HG02798 (cell line): ENCODE results near the gene ZBTB24.
A peak's percentile ranks its signal among the peaks of the same experiment; 100 is the strongest.

Experiments
- ATAC-seq: cut with Tn5 transposase; IDR thresholded peaks from one replicate; pipeline ENCODE4 v1.9.1; 2021; ENCODE audit warnings: mild to moderate bottlenecking; ENCODE audit not compliant: unreplicated experiment, poor library complexity

The ZBTB24 gene

DNA sequence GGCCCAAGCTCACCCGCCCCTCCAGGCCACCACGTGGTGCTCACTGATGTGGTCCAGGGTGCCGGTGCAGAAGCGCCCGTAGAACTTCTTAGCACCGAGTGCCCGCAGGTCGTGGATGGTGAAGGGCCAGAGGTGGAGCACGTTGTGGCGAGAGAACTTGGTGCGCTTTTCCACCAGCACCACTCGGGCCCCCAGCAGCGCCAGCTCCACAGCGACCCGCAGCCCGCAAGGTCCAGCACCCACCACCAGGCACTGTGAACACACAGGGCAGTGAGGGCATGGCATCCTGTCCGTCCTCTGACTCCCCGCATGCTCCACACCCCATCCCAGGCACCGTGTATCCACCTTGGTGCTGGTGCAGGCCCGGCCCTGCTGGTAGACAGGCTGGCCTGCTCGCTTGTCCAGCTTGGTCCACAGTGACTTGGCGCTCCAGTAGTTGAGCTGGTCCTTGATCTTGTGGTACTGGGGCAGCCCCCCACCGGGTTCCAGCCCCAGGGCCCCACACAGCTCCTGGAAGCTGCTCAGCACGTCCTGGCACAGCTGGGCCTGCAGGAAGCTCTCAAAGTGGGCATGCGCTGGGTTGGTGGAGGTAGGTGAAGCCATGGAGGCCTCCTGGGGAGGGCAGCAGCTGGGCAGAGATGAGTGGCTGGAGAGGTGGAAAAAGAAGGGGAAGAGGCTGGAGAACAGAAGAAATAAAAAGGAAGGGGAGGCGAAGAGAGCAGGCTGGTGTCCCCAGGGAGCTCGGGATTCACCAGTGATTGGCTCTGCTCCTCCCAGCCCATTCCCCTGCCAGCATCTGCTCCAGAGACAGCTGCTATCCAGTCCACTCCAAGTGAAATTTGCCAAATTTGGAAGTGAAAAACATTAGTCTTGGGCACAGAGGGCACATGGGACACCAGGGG is 29.2 kb downstream of the ZBTB24 start:
- ATAC-seq: no peak

DNA sequence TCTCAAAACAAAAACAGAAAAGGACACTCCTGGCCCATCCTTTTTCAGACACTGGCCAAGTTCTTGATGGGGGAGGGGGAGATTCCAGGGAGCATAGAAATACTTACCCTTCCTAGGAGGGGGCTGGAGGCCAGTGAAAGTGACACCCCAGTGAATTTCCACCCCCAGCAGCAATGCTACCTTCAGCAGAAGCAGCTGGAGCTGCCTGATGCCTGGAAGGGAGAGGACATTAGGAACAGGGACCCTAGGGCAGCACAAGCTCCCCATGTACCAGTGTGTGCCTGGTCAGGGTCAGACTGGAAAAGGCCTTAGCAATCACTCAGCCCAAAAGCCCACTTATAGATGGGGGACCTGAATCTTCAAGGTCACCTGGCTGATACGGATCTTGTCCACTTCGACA is 29.9 kb downstream of the ZBTB24 start:
- ATAC-seq: no peak

GRCh38 chr6:109452181-109452580 is 30.8 kb downstream of the ZBTB24 start:
- no peak for ATAC-seq

GRCh38 chr6:109451376-109451775 is 31.6 kb downstream of the ZBTB24 start:
- ATAC-seq: no peak

DNA sequence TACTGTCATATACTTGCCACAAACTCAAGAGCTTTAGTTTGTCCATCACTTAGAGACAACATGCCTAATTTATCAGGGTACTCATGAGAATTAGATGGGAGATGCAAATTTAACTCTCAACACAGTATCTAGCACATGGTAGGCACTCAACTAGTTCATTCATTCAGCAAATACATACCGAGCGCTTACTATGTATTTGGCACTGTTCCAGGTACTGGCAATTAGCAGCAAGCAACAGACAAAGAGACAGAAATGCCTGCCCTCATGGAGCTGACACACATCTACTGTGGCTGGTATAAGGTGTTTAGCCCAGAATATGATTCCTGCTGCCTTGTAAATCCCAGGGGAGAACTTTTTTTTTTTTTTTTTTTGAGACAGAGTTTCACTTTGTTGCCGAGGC is 32.2 kb downstream of the ZBTB24 start:
- ATAC-seq: no peak

GRCh38 chr6:109449795-109450673 is 33.0 kb downstream of the ZBTB24 start:
- no peak for ATAC-seq

- ATAC-seq: no peak
Observed at GRCh38 chr6:109449064-109449794, 33.8 kb downstream of the ZBTB24 start.

DNA sequence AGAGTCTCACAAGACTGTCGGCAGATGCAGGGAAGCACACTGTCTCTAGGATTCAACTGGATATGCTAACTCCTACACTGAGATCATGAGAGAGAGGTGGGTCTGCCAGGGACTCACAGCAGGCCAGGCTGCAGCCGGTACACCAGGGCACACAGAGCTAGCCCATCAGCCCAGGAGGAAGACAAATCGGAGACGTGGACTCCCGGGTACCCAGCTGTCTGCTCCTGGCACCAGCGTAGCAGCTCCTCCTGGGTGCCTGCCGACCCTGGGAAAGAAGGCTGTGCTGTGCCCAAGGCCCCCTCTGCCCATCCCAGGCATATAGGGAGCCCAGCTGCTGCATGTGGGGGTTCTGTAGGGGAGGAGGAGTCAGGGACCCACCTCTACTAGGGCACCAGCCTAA is 34.4 kb downstream of the ZBTB24 start:
- no peak for ATAC-seq

DNA sequence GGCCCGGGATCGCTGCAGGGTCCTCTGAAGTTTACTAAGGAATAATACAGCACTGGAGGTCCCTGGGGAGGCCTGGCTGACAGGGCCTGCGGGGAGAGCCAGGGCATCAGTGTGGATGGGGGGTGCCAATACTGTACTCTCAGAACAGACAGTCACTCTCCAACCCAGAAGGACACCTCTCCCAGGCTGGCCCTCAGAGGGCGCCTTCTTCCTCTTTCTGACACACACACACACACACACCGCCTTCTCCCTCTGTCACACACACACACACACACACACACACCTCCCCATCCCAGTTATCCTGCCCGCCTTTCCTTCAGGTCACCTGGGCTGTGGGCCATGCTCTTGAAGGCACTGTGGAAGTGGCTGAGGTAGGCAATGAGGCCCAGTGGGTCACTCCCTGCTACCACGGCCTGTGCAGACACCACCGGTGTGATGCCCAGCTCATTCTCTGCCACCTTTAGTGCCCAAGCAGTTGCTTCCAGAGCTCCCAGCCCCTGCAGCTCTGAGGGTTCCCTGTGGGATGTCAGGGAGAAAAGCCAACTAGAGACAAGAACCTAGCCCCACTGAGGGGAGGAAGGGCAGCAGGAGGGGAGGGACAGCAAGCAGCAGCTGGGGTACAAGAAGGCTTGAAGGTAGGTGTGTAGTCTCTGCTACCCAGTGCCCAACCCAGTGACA is 35.0 kb downstream of the ZBTB24 start:
- no peak for ATAC-seq

GRCh38 chr6:109447087-109447486 is 35.9 kb downstream of the ZBTB24 start:
- ATAC-seq: no peak

DNA sequence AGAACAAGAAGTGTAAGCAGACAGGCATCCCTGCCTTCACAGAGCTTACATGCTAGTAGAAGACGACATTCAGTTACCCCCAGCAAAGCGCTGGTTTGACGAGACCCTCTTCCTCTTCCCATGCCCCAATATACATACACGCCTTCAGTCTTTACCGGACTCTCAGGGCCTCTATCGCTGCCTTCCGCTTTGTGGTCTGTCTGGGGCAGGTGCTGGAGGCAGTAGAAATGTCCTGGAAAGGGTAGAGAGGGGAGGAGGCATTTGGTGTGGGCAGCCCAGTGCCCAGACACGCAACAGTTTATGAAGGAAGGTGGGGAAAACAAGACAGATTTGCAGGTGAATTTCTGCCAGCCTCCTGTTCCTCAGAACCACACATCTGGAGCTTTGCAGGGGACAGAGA is 36.5 kb downstream of the ZBTB24 start:
- no peak for ATAC-seq

GRCh38 chr6:109446072-109446471 is 36.9 kb downstream of the ZBTB24 start:
- ATAC-seq: no peak

DNA sequence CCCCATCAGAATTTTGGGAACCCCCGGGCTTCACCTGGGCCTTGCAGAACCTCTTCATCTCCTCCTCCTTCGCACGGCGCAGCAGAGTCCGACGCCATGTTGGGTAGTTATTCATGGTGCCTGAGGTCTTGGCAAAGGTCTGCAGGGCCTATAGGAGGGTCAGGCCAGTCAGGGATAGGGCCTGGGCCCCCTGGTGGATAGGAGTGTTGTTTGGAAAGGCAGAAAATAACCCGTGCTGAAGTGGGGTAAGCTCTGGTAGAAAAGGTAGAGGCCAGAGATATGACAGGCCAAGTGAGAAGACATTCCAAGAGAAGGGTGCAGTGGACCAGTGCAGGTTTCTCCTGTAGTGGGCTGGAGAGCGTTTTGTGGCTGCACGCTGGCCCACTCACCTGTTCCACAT is 37.6 kb downstream of the ZBTB24 start:
- no peak for ATAC-seq

DNA sequence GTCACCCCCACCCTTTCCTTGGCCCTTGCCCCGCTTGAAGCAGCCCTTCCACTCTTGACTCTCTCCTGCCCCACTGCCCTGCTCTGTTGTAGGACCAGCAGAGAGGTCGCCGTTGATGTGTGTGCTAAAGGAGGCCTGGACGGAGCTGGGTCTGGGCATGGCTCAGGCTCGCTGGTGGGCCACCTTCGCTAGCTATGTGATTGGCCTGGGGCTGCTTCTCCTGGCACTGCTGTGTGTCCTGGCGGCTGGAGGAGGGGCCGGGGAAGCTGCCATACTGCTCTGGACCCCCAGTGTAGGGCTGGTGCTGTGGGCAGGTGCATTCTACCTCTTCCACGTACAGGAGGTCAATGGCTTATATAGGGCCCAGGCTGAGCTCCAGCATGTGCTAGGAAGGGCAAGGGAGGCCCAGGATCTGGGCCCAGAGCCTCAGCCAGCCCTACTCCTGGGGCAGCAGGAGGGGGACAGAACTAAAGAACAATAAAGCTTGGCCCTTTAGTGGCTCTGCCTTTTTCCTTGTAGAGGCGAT is 39.5 kb downstream of the ZBTB24 start:
- ATAC-seq: no peak

GRCh38 chr6:109442393-109442924 is 40.6 kb downstream of the ZBTB24 start:
- ATAC-seq: no peak

GRCh38 chr6:109441069-109441816 is 41.8 kb downstream of the ZBTB24 start:
- peak; percentile 8 for ATAC-seq

- ATAC-seq: peak; percentile 95
Observed at GRCh38 chr6:109440331-109441068, 42.5 kb downstream of the ZBTB24 start, which contains the start of the genes PPIL6 and SMPD2. Gene PPIL6, minus strand, starts transcription at chr6:109440628. Its CDS starts 38 bp downstream, at chr6:109440590. Gene SMPD2, plus strand, starts transcription at chr6:109440724. Its CDS starts 398 bp downstream, at chr6:109441122.

DNA sequence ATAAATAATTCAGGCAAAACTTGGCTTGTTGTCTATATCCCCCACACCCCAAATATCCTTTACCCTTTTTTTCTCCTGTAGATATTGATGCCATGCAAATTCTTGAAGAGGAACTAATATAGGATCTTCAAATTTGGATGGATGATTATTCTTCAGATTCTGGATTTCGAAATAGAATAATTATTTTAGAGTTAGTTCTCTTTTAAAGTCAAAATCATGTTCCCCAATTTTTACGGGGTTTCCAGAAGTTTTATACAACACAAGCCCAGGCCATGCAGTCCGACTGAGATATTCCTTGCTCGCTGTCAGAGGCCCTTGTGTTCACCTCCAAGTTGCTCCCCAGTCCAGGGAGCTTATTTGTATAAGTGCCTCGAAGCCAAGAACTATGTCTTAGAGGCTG is 47.0 kb downstream of the ZBTB24 start:
- ATAC-seq: no peak
